ENCODE measurements around the gene KIRREL1. TPM values are rescaled to one million over a fixed set of nuclear protein-coding genes. Genes with fewer than 3 reads are reported as not detected.

The KIRREL1 gene
- total RNA-seq, 1 experiment from 2014 or later, result 145 TPM

DNA sequence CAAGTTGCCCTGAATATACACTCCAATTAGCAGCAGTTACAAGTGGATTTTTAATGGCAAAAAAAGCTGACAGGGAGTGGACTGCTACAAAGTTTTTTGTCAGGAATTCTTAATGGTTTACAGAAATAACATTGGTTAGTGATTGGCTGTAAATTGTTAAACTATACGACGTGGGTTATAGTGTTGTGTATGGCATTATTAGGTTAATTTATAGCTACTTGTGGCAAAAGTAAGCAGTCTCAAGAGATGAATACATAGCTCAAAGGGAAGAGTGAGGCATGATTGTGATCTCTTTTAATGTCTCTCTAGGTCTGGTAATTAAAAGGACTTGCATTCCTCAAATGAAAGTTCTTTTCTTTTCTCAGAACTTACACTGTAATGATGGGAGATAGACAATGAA is 111.4 kb downstream of the KIRREL1 start:
- BruUV-seq (replicated peaks), result no TSS peak
- Histone ChIP-seq H3K36me3 (ENCODE audit: control insufficient read depth, insufficient read depth, low read length) (no peaks in the 10 kb centered on the region), H3K27ac (ENCODE audit: low read length) (no peak overlapping the region), H3K4me1 (ENCODE audit: control insufficient read depth, insufficient read depth, low read length) (no peaks in the 10 kb centered on the region), H3K27me3 (ENCODE audit: control insufficient read depth, insufficient read depth, low read length) (peaks cover 2% of the 10 kb centered on the region; the same call in 1 of the 2 replicates), H3K4me3 (ENCODE audit: low read depth in 2 of 2, low read length in 2 of 2) (no peak overlapping the region), H3K9me3 (ENCODE audit: control insufficient read depth, insufficient read depth, low read depth, low read length) (no peaks in the 10 kb centered on the region)
- DNase-seq (ENCODE audit: low read depth, low spot score) (no peak), ATAC-seq (no peak)
- intact Hi-C loops (cut with micrococcal nuclease; ENCODE audit: unreplicated experiment) (loop anchor here (5.0 kb wide), 1 partner anchor 113 kb away; the partner anchor contains the start of gene KIRREL1), in situ Hi-C loops (cut with HindIII; ENCODE audit: low pct_unique_long_range_greater_than_20kb, low sequenced_read_pairs) (no loop called here)
- TF ChIP-seq POLR2AphosphoS5 (IDR thresholded peaks at IDR 0.05; ENCODE audit: low read depth, low read length) (no peak), TCF7L2 (IDR thresholded peaks at IDR 0.05; ENCODE audit: low read depth, low read length) (no peak), SIN3A (IDR thresholded peaks at IDR 0.05; ENCODE audit: borderline replicate concordance, insufficient read depth, low read depth, low read length) (no peak)
- TF ChIP-seq, protein P1, sequence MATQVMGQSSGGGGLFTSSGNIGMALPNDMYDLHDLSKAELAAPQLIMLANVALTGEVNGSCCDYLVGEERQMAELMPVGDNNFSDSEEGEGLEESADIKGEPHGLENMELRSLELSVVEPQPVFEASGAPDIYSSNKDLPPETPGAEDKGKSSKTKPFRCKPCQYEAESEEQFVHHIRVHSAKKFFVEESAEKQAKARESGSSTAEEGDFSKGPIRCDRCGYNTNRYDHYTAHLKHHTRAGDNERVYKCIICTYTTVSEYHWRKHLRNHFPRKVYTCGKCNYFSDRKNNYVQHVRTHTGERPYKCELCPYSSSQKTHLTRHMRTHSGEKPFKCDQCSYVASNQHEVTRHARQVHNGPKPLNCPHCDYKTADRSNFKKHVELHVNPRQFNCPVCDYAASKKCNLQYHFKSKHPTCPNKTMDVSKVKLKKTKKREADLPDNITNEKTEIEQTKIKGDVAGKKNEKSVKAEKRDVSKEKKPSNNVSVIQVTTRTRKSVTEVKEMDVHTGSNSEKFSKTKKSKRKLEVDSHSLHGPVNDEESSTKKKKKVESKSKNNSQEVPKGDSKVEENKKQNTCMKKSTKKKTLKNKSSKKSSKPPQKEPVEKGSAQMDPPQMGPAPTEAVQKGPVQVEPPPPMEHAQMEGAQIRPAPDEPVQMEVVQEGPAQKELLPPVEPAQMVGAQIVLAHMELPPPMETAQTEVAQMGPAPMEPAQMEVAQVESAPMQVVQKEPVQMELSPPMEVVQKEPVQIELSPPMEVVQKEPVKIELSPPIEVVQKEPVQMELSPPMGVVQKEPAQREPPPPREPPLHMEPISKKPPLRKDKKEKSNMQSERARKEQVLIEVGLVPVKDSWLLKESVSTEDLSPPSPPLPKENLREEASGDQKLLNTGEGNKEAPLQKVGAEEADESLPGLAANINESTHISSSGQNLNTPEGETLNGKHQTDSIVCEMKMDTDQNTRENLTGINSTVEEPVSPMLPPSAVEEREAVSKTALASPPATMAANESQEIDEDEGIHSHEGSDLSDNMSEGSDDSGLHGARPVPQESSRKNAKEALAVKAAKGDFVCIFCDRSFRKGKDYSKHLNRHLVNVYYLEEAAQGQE (IDR thresholded peaks at IDR 0.05; ENCODE audit: insufficient read depth in 1 of 2, low read depth in 2 of 2, low read length in 1 of 2), result no peak
- POLR2A ChIA-PET, result no interaction called here
- CTCF ChIA-PET, result no interaction called here

DNA sequence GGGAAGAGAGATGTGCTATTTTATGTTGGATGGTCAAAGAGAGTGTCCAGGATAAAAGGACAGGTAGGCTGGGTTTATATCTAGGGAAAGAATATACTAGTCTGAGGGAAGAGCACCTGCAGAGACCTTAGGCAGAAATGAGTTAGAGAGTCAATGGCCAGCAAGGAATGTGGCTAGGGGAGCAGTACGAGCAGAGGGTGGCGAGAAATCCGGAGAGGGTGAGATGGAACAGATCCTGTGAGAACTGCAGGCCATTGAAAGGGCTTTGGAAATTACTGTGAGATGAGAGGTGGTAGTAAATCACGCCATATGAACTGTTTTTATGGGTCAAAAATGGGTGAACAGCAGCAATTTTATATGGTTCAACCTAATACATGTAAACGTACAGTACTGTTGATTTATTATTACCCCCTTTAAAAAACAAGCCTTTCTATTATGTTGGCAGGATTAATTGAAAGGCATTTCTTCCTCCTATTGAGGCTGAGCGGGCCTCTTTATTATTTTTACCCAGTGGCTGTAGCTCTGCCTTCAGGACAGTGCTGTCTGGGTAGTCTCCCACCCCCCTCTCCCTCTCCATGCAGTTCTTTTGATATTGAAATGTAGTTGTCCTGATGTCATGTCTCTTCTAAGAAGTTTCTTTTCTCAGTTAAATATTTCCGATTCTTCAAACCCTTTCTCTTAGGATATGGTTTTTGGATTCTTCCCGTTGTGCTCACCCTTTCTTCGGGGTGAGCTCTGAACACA is 112.1 kb downstream of the KIRREL1 start:
- POLR2A ChIA-PET, result no interaction called here
- Histone ChIP-seq H3K36me3 (ENCODE audit: control insufficient read depth, insufficient read depth, low read length) (no peaks in the 10 kb centered on the region), H3K4me1 (ENCODE audit: control insufficient read depth, insufficient read depth, low read length) (no peaks in the 10 kb centered on the region), H3K4me3 (ENCODE audit: low read depth in 2 of 2, low read length in 2 of 2) (no peak overlapping the region), H3K9me3 (ENCODE audit: control insufficient read depth, insufficient read depth, low read depth, low read length) (no peaks in the 10 kb centered on the region), H3K27ac (ENCODE audit: low read length) (no peak overlapping the region), H3K27me3 (ENCODE audit: control insufficient read depth, insufficient read depth, low read length) (peaks cover 2% of the 10 kb centered on the region; the same call in 1 of the 2 replicates)
- CTCF ChIA-PET, result no interaction called here
- no TSS peak for BruUV-seq (replicated peaks)
- in situ Hi-C loops (cut with HindIII; ENCODE audit: low pct_unique_long_range_greater_than_20kb, low sequenced_read_pairs) (no loop called here), intact Hi-C loops (cut with micrococcal nuclease; ENCODE audit: unreplicated experiment) (no loop called here)
- TF ChIP-seq, protein P1 (IDR thresholded peaks at IDR 0.05; ENCODE audit: insufficient read depth in 1 of 2, low read depth in 2 of 2, low read length in 1 of 2), result no peak
- no peak for TF ChIP-seq POLR2AphosphoS5 (IDR thresholded peaks at IDR 0.05; ENCODE audit: low read depth, low read length)
- no peak for TF ChIP-seq SIN3A (IDR thresholded peaks at IDR 0.05; ENCODE audit: borderline replicate concordance, insufficient read depth, low read depth, low read length)
- TF ChIP-seq TCF7L2 (IDR thresholded peaks at IDR 0.05; ENCODE audit: low read depth, low read length), result no peak
- TF ChIP-seq, protein P2, sequence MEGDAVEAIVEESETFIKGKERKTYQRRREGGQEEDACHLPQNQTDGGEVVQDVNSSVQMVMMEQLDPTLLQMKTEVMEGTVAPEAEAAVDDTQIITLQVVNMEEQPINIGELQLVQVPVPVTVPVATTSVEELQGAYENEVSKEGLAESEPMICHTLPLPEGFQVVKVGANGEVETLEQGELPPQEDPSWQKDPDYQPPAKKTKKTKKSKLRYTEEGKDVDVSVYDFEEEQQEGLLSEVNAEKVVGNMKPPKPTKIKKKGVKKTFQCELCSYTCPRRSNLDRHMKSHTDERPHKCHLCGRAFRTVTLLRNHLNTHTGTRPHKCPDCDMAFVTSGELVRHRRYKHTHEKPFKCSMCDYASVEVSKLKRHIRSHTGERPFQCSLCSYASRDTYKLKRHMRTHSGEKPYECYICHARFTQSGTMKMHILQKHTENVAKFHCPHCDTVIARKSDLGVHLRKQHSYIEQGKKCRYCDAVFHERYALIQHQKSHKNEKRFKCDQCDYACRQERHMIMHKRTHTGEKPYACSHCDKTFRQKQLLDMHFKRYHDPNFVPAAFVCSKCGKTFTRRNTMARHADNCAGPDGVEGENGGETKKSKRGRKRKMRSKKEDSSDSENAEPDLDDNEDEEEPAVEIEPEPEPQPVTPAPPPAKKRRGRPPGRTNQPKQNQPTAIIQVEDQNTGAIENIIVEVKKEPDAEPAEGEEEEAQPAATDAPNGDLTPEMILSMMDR (IDR thresholded peaks at IDR 0.05), result no peak
- DNase-seq (ENCODE audit: low read depth, low spot score) (no peak), ATAC-seq (no peak)

All from Panc1 (cell line).